Activated T-helper 2 cell treated with anti-CD3 and anti-CD28 coated beads, Interferon-gamma antibody, Interleukin-2, Interleukin-4, amounts not matched to agents 10 μg/mL and 5 μg/mL and 100 μg/mL, durations not matched to agents 14 hours and 24 hours and 36 hours (primary cell): ENCODE measurements around the gene DCAF11. TPM values are rescaled to one million over a fixed set of nuclear protein-coding genes. Genes with fewer than 3 reads are reported as not detected.

Experiments used
- DNase-seq: peaks from one replicate; pipeline ENCODE4 v3.0.0; 2021; ENCODE audit warnings: low spot score
- H3K27ac Mint-ChIP-seq: one replicate; pipeline ENCODE4 v1.8.0; 2021; ENCODE audit warnings: mixed read lengths
- H3K27me3 Mint-ChIP-seq: one replicate; pipeline ENCODE4 v1.8.0; 2021; ENCODE audit warnings: low read depth, mixed read lengths
- H3K36me3 Mint-ChIP-seq: one replicate; pipeline ENCODE4 v1.8.0; 2021; ENCODE audit warnings: low read depth, mixed read lengths
- H3K4me1 Mint-ChIP-seq: one replicate; pipeline ENCODE4 v1.8.0; 2021; ENCODE audit warnings: low read depth, mixed read lengths
- H3K4me3 Mint-ChIP-seq: one replicate; pipeline ENCODE4 v1.8.0; 2021; ENCODE audit warnings: low read depth, mild to moderate bottlenecking, moderate library complexity, mixed read lengths
- H3K9me3 Mint-ChIP-seq: one replicate; pipeline ENCODE4 v1.8.0; 2021; ENCODE audit warnings: mixed read lengths
- intact Hi-C: fragments of 100-400 bp; cut with micrococcal nuclease; formaldehyde crosslinking; loops from one replicate; pipeline ENCODE4 v1.15.1; 2023
- total RNA-seq: library from RNA; stranded (reverse); gene quantifications from 2 replicates; pipeline ENCODE4 v1.2.3, GENCODE V29; 2022

The DCAF11 gene
- 67.2 and 77.3 TPM in 2 replicates for total RNA-seq

GRCh38 chr14:24114532-24115421, at the start of gene DCAF11, which contains the start of gene NRL:
Gene DCAF11 (plus strand): TSS chr14:24114777. CDS start chr14:24115595, 818 bp downstream.
Gene NRL (minus strand): TSS chr14:24114949. CDS start chr14:24082848, 32,101 bp downstream.
- no peaks in the 10 kb centered on the region for H3K9me3 Mint-ChIP-seq
- H3K27me3 Mint-ChIP-seq, result no peaks in the 10 kb centered on the region
- peak within 1 kb of the TSS; percentile 98 for H3K4me3 Mint-ChIP-seq
- intact Hi-C loops, result loop anchor here (1.0 to 10.0 kb wide), 11 partner anchors 19 to 790 kb away; partner anchors contain the start of genes CARMIL3, CHMP4A, EMC9 and GMPR2
- peak; percentile 99 for DNase-seq
- H3K36me3 Mint-ChIP-seq, result peaks cover 42% of the 10 kb centered on the region
- H3K4me1 Mint-ChIP-seq, result peaks cover 30% of the 10 kb centered on the region
- H3K27ac Mint-ChIP-seq, result peak within 1 kb of the TSS; percentile 99

DNA sequence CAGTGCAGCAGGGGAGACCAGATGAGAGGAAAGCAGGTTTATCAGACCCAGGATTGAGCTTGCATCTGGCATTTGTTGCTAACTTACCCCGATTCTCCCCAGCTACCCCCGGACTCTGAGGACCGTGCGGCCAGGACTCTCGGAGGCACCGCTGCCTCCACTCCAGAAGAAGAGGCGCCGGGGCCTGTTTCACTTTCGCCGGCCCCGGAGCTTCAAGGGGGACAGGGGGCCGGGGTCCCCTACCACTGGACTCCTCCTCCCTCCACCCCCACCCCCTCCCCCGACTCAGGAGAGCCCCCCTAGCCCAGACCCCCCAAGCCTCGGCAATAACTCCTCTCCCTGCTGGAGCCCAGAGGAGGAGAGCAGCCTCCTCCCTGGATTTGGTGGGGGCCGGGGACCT, 49.7 kb upstream of the DCAF11 start:
- Mint-ChIP-seq H3K4me1 (no peaks in the 10 kb centered on the region), H3K36me3 (no peaks in the 10 kb centered on the region), H3K4me3 (no peak overlapping the region), H3K27me3 (no peaks in the 10 kb centered on the region), H3K27ac (no peak overlapping the region), H3K9me3 (no peaks in the 10 kb centered on the region)
- intact Hi-C loops, result no loop called here
- no peak for DNase-seq

- Mint-ChIP-seq H3K9me3 (no peaks in the 10 kb centered on the region), H3K4me1 (no peaks in the 10 kb centered on the region), H3K27me3 (peaks cover 3% of the 10 kb centered on the region), H3K27ac (no peak overlapping the region), H3K36me3 (no peaks in the 10 kb centered on the region), H3K4me3 (no peak overlapping the region)
- intact Hi-C loops, result no loop called here
- no peak for DNase-seq
Measured at GRCh38 chr14:24065408-24065807, 49.2 kb upstream of the DCAF11 start.

DNA sequence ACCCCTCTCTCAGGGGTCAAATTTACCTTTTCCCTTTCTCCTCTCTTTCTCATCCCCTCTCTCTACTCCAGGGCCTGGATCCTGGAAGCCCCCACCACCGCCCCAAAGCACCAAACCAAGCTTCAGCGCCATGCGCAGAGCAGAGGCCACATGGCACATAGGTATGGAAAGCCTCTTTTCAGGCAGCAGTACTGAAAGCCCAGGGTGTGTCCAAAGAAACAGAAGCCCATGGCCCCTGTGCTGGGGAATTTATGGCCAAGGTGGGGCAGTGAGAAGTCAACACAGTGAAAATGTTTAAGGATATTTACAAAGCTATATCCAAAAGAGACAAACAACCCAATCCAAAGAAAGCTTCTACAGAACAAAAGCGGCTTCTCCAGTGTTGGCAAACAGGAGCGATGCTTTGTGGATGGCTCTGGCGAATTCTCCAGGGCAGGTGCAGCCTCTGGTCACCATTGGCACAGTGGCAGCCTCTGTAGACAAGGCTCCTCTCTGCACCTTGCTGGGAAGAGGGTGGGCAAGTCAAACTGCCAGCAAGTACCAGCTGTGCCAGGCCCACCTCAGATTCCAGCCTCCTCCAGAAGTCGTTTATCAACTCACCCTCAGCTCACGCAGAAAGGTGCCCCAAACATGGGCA, 48.0 kb upstream of the DCAF11 start:
- H3K4me3 Mint-ChIP-seq, result no peak overlapping the region
- no peaks in the 10 kb centered on the region for H3K9me3 Mint-ChIP-seq
- peaks cover 7% of the 10 kb centered on the region for H3K4me1 Mint-ChIP-seq
- peaks cover 6% of the 10 kb centered on the region for H3K27me3 Mint-ChIP-seq
- intact Hi-C loops, result no loop called here
- DNase-seq, result no peak
- no peak overlapping the region for H3K27ac Mint-ChIP-seq
- H3K36me3 Mint-ChIP-seq, result no peaks in the 10 kb centered on the region

DNA sequence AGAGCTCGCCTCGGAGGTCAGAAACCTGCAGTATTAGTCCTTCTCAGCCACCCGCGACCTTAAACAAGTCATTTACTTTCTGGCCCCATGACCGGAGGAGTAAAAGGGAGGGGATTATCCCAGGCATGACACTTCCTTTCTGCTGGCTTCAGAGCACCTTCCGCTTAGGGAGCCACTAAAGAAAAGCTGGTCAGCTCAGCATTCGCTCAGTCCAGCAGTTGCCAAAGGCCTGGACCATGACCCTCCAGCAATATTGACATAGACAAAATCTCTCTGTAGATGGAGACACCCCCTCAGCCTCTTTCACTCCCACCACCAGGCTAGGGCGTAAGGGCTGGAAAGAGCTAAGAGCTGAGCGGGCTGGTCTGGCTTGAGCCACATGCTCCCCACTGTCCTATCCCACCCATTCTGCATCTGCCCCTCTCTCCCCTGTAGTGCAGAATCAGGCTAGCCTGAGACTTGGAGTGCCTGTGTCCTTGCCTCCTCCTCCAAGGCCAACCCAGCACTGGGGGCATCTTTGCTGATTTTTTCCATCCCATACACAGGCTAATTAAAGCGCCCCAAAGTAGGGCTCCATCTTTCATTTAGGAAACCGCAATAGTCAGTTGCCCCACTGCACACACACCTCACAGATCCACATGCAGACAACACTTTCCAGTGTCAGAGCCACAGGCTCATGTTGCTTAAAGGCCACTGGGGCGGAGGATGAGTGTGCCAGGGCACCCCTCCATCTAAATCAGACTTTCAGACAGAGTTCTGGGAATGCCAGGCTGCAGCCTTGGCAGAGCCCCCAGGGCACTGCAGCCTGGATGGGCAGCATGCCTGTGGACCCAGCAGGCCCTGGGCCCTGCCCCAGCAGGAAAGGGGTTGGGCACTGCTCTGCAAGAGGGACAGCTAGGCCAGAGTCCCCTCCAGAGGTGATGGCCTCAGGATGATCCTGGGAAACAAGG, 47.2 kb upstream of the DCAF11 start:
- Mint-ChIP-seq H3K4me3 (no peak overlapping the region), H3K27me3 (peaks cover 6% of the 10 kb centered on the region), H3K36me3 (no peaks in the 10 kb centered on the region), H3K9me3 (no peaks in the 10 kb centered on the region), H3K27ac (no peak overlapping the region), H3K4me1 (peaks cover 7% of the 10 kb centered on the region)
- DNase-seq, result no peak
- intact Hi-C loops, result no loop called here

DNA sequence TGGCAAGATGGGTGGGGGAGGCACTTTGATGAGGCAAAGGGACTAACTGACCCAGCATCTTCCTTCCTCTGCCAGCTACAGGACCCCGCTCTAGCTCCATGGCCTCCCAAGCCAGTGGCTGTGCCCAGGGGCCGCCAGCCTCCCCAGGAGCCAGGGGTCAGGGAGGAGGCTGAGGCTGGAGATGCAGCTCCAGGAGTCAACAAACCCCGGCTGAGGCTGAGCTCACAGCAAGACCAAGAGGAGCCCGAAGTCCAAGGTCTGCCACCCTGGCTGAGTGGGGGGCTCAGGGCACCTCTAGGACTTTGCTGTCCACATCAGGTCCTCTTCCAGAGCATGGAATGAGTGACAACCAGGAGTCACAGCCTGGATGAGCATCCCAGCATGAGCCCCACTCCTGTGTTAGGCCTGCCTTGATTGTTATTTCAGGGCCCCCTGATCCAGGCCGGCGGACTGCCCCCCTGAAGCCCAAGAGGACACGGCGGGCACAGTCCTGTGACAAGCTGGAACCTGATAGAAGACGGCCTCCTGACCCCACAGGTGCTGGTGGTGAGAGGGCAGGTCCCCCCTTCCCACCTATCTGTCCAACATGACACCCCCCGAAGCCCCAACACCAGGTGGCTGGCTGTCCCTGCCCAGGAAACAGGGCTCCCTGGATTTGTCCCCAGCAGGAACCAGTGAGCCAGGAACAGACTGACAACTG, 45.7 kb upstream of the DCAF11 start:
- Mint-ChIP-seq H3K36me3 (no peaks in the 10 kb centered on the region), H3K9me3 (no peaks in the 10 kb centered on the region), H3K4me3 (no peak overlapping the region), H3K27me3 (peaks cover 6% of the 10 kb centered on the region), H3K27ac (no peak overlapping the region), H3K4me1 (peaks cover 7% of the 10 kb centered on the region)
- intact Hi-C loops, result no loop called here
- DNase-seq, result no peak

GRCh38 chr14:24069411-24069735, 45.2 kb upstream of the DCAF11 start:
- Mint-ChIP-seq H3K4me1 (peaks cover 7% of the 10 kb centered on the region), H3K36me3 (no peaks in the 10 kb centered on the region), H3K9me3 (no peaks in the 10 kb centered on the region), H3K27ac (no peak overlapping the region), H3K4me3 (no peak overlapping the region), H3K27me3 (peaks cover 6% of the 10 kb centered on the region)
- DNase-seq, result no peak
- intact Hi-C loops, result no loop called here

- intact Hi-C loops, result no loop called here
- Mint-ChIP-seq H3K27me3 (peaks cover 6% of the 10 kb centered on the region), H3K9me3 (no peaks in the 10 kb centered on the region), H3K4me3 (no peak overlapping the region), H3K36me3 (no peaks in the 10 kb centered on the region), H3K27ac (no peak overlapping the region), H3K4me1 (peaks cover 12% of the 10 kb centered on the region)
- no peak for DNase-seq
Measured at GRCh38 chr14:24070285-24071143, 44.1 kb upstream of the DCAF11 start.

GRCh38 chr14:24071144-24071697, 43.4 kb upstream of the DCAF11 start, which contains the start of gene CPNE6:
Gene CPNE6 (plus strand): TSS chr14:24071562. CDS start chr14:24072937, 1,375 bp downstream.
- DNase-seq, result no peak
- Mint-ChIP-seq H3K27ac (no peak within 1 kb of the TSS), H3K27me3 (peaks cover 6% of the 10 kb centered on the region), H3K9me3 (no peaks in the 10 kb centered on the region), H3K4me1 (peaks cover 17% of the 10 kb centered on the region), H3K36me3 (no peaks in the 10 kb centered on the region), H3K4me3 (no peak within 1 kb of the TSS)
- intact Hi-C loops, result no loop called here

DNA sequence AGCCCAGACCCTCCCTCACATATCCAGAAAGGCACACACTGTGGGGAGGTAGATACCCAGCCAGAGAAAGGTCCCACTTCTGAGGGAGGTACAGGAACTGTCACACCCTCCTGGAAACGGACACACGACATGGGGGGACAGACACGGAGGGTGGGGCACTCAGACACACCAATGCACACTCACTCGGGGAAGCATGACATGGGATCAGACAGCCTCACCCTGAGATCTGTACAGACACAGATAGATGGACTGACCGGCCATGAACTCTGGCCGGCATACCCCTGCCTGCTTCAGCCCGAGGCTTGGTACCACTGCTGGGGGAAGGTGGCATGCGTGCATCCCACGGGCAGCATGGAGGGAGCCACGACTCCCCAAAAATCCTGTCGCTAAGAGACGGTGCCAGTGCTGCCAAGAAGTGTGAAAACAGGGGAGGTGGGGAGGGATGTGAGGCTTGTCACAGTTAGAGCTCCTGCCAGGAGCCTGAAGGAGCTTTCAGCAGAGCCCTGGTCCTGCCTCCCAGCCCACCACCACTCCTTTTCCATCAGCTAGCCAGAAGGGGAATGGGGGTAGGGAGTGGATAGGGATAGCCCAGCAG, 42.6 kb upstream of the DCAF11 start:
- no peak overlapping the region for H3K4me3 Mint-ChIP-seq
- H3K9me3 Mint-ChIP-seq, result no peaks in the 10 kb centered on the region
- H3K27me3 Mint-ChIP-seq, result peaks cover 6% of the 10 kb centered on the region
- no peak for DNase-seq
- peaks cover 17% of the 10 kb centered on the region for H3K4me1 Mint-ChIP-seq
- H3K27ac Mint-ChIP-seq, result no peak overlapping the region
- intact Hi-C loops, result no loop called here
- no peaks in the 10 kb centered on the region for H3K36me3 Mint-ChIP-seq

- Mint-ChIP-seq H3K36me3 (no peaks in the 10 kb centered on the region), H3K4me3 (no peak overlapping the region), H3K9me3 (no peaks in the 10 kb centered on the region), H3K27ac (no peak overlapping the region), H3K4me1 (peaks cover 17% of the 10 kb centered on the region), H3K27me3 (peaks cover 6% of the 10 kb centered on the region)
- no peak for DNase-seq
- intact Hi-C loops, result no loop called here
Measured at GRCh38 chr14:24072436-24072835, 42.1 kb upstream of the DCAF11 start.
